SIG-M5 treated with dmso at 0.1 percent for 504 hours (cell line): Measurements from ENCODE around the gene PRKCH.

Experiments
- DNase-seq: peaks from one replicate; lab custom pipeline; 2025; ENCODE audit not compliant: unreplicated experiment; lab: John Stamatoyannopoulos, UW

PRKCH gene

GRCh38 chr14:61561657-61562276 is 240.4 kb downstream of the PRKCH start:
- DNase-seq = peak; percentile 30

- DNase-seq = peak; percentile 34
These were observed 241.2 kb downstream of the PRKCH start for GRCh38 chr14:61562321-61563161.

GRCh38 chr14:61563162-61563511 is 241.8 kb downstream of the PRKCH start:
- no peak for DNase-seq

DNA sequence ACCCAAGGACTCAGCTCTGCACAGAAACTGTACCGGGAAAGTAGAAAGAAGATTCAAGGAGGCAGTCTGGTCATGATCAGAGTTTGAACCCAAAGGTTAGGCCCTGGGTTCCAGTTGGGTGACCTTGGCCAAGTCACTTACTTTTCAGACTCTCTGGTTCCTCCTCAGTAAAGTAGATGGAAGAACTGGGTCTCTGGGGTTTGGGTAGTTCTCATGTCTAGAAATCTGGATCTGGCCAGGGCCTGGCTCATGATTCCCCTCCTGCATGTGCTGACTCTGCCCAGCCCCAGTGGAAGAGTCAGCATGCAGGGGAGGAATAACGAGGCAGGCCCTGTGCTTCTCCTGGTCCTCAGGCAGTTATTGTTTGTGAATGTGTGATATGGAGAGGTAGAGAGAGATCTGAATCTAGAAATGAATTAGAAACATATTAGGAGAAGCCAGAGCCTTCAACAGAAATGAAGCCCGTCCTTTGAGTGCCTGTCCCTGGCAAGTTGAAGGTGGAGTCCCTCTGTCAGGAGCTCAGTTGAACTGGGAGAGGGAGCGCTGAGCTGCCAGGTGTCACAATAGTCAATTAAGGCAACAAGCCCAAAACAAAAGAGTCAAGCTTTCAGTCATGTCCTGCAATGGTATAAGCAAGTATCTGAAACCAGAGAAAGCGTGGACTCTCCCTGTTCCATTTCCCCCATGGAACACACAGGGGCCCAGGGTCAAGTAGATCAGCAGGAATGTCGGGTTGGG is 242.7 kb downstream of the PRKCH start:
- no peak for DNase-seq

DNA sequence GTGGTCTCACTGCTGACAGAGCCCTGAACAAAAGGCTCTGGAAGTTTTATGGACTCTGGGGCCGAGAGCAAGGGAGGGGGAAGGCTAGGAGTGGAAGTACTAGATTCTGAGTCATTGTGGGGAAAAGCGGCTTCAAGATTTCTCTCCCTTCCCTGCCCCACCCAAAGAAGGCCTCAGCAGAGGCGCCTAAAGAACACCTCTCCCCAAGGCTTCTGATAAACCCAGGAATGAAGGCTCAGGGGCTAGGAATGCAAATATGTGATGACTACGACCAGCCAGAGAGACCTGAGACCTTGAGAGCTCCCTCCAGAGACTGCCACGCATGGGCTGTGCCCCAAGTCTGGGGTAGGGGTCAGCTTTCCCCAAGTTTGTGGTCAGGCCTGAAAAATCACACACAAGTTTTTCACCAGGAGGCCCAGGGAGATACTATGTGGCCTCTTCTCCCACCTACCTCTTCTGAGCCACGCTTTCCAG is 243.3 kb downstream of the PRKCH start:
- DNase-seq = no peak

- DNase-seq = no peak
These were observed 243.8 kb downstream of the PRKCH start for GRCh38 chr14:61565181-61565580.

GRCh38 chr14:61565836-61566536 is 244.6 kb downstream of the PRKCH start:
- DNase-seq = no peak

- DNase-seq = no peak
These were observed 245.3 kb downstream of the PRKCH start for GRCh38 chr14:61566537-61567225.

GRCh38 chr14:61567838-61568571 is 246.6 kb downstream of the PRKCH start:
- peak; percentile 70 for DNase-seq

GRCh38 chr14:61568572-61569011 is 247.2 kb downstream of the PRKCH start:
- peak; percentile 49 for DNase-seq

- no peak for DNase-seq
These were observed 247.9 kb downstream of the PRKCH start for GRCh38 chr14:61569308-61569707.

GRCh38 chr14:61569812-61570548 is 248.6 kb downstream of the PRKCH start:
- peak; percentile 96 for DNase-seq

DNA sequence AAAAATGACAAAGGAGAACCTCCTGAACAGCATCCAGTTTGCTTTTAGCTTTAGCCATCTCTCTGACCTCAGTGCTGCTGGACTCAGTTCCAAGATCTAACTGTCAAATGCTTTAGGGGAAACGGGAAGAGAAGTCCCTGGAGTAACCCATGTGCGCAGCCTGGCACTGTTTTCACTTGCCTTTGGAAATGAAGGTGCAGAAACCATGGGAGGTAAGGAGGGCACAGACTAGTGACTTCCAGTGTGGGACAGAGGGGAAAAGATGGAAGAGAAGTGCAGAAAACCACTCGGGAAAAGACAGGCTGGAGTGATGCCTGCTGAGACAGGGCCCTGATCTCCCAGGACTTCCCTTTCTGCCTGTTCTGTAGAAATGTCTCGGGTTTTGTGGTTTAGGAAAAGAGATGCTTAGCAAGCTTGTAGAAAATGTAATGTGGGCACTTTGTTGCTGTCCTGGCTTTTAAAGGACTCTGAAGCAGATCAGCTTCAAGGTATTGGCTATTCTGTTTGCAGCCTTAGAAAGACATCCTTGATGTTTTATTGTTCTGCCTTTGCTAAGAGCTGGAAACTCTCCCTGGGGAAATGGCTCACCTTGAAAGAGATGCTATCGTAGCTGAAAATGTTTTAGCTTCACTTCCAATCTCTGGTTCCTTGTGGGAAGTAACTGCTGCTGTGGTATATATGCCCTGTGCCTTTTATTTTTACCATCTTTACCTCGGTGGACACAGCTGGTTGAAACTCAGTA is 249.3 kb downstream of the PRKCH start:
- peak; percentile 36 for DNase-seq

DNA sequence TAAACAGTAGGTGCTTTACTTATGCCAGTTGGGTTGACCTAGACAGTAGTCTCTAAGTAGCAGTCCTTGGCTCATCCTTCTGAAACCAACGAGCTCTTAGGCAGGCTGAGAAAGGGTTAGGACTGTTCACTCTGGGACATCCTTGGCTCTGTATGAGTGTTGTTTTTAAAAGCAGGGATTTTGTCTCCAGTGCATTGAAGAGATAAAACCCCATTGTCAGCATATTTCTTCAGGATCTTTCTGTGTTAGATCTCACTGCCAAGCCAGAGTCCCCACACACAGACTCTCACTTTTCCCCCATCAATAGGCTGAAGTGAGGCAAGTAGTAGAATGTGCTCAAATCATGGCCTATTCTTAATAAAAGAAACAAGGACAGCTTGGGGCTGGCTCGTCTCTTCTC is 250.5 kb downstream of the PRKCH start:
- no peak for DNase-seq

DNA sequence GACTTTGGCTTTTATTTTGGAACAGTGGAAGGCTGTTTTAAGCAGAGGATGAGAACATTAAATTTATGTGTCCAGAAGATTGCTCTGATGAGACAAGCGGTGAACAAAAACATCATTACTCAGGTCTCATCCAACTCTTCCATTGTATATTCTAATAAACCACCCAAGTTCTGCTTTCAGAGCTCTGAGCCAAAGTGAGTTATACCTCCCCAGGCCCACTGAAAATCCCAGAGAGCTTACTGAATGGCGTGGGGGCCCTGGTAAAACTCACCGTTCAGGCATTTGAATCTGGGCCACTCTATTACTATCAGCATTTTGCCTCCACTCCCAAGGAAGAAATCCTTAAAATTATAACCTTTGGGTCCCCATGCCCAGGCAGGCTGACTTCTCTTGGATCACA is 251.9 kb downstream of the PRKCH start:
- no peak for DNase-seq

DNA sequence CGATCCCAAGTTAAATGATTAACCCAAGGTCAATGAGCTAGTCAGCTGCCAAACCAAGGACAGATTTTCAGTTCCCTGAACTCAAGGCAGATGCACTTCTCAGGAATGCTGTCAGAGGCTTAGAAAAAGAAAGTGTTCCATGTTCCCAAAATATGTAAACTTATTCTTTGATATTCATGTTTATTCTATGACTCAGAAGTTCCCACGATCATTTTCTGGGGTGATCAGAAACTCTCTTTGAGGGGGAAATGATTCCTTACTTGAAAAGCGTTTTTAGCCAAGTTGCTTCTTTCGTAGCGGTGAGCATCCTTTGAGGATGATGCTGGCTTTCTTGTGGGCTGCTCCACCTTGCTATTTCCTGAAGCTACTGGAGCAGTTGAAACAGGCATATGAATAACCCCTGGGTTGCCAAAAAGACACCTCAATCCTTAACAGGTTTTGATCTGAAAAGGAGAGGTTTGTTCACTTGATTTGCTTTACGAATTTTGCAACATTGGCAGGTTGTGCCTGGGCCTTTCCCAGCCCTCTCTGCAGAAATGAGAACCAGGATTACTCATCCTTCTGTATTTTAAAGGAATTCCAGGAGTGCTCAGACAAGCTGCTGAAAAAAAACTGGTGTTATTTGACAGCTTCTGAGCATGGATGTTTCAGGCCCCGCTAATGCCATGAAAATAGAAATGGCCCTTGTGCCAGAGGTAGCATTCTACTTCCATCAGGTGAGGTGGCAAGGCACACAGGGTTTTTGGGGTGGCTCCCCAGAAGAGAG is 252.6 kb downstream of the PRKCH start:
- no peak for DNase-seq

DNA sequence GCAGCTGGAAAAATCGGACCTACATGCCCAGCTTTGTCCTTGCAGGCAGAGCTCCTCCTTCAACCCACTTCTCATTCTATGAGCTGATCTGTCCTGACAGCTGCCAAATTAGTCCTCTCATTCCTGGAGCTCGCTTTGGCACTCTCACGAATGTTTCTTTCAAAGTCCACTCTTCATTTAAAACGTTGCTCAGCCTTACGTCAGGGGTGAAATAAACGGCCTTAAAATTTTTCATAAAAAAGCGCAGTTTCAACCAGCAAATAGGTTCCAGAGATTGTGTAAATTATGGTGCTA is 253.1 kb downstream of the PRKCH start:
- DNase-seq = no peak

GRCh38 chr14:61575126-61575525 is 253.7 kb downstream of the PRKCH start:
- DNase-seq = no peak
